Measurements from ENCODE around the gene ALOXE3. TPM values are rescaled to one million over a fixed set of nuclear protein-coding genes. Genes with fewer than 3 reads are reported as not detected.

The ALOXE3 gene
- polyA plus RNA-seq, 2 of the 4 experiments (the other 2 are of a cell fraction) = 0.35 to 0.40 TPM

DNA sequence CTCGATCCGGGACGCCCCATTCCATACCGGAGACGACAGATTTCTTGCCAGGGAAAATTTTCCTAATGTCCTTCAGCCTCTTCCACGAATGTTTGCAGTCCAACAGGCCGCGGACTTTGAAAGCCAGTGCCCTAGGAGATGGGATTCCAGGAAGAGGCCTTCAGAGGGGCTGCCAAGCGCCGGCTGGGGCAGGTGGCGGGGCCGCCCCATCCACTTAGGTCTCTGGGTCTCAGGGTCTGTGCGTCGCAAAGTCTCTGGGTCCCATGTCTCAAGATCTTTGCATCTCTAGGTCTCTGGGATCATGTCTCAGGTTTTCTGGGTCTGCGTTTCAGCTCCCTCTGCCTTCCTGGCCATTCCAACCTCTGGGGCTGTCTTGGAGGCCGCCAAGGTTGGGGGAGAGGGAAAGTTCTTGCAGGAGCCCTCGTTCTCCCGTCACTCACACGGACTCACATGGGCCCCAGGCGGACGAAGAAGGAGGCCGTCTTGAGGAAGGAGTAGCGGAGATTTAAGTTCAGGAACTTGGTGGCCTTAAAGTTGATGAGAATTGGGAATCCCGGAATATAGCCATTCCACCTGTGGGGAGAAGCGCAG is 38.0 kb downstream of the ALOXE3 start:
- Histone ChIP-seq H3K4me3 (peak overlapping the region; percentile 58), H3K9me3 (no peaks in the 10 kb centered on the region), H3K27ac (peak overlapping the region; percentile 70 to 89; a peak in 5 of 6 replicates), H3K4me2 (peak overlapping the region; percentile 85), H3K4me1 (peaks cover 10% of the 10 kb centered on the region)
- DNase-seq (ENCODE audit: low read depth in 1 of 2, low spot score in 1 of 2) (no peak), FAIRE-seq (no peak), ATAC-seq (peak; percentile 16 to 22)
- ChIA-PET CTCF (interaction anchor here (0.7 to 27.4 kb wide), 15 partner anchors 8 to 364 kb away, joined by 3 to 1490 read pairs (median 3); partner anchors contain the start of genes ALOX12B and ALOXE3), POLR2A (interaction anchor here (1.3 kb wide), 2 partner anchors 39 to 93 kb away, joined by 7 to 8 read pairs; no protein-coding TSS in a partner anchor)
- TF ChIP-seq KDM1A (IDR thresholded peaks at IDR 0.05; ENCODE audit: low read depth) (no peak), FOXS1 (CRISPR knock-in tag; IDR thresholded peaks at IDR 0.05) (no peak), ZSCAN20 (CRISPR knock-in tag; IDR thresholded peaks at IDR 0.05) (no peak), NFE2L2 (conservative IDR thresholded peaks at IDR 0.05; ENCODE audit: low read length) (0 out of 2 replicates have a peak, but pooled peaks have one; percentile 0)
- WGBS (ENCODE audit: missing lambda C conversion rate) = 47% methylated on average over 22 of the region's 25 CpGs

DNA sequence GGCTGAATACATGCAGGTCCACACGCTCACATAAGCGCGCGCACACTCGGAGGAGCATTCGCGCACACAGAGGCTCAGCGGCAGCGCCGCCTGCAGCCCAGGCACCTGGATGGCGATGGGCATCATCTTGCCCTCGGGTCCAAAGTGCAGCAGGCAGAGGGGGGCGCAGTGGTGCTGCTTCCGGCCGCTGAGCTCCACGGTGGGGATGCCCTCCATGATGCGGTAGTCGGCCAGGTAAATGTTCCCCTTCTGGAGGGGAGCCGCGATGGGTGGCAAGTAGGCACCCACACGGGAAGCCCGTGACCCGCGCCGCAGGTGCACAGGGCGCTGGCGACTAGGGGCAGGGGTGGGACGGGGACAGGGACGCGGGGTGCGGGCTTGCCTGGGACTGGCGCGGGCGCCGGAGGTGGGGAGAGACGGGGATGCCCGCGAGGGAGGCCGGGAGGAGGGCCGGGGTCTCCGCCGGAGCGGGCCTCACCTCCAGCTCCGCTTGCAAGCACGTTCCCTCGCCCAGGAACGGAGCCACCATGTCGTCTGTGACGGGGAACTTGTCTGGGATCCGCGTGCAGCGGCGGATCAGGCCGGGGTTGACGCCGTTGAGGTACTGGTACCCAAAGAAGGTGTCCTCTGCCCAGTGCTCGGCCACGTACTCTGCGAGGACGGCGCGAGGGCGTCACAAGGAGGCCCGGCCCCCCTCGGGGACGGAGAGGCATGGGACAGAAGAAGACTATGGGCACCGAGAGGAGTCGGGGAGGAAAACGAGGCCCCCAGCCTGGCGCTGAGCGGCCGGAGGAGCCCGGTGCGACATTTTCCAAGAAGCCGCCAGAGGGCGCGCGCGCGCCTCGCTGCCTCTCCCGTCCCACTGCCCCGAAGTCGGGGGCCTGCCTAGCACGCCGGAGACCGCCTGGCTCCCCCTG is 38.8 kb downstream of the ALOXE3 start:
- no peaks in the 10 kb centered on the region for H3K9me3 ChIP-seq
- peak overlapping the region; percentile 58 for H3K4me3 ChIP-seq
- POLR2A ChIA-PET = interaction anchor here (0.6 to 1.3 kb wide), 7 partner anchors 10 to 222 kb away, joined by 3 to 11 read pairs (median 4); partner anchors contain the start of gene NAA38
- peak; percentile 87 to 92 for ATAC-seq
- CTCF ChIA-PET = interaction anchor here (0.6 to 27.4 kb wide), 36 partner anchors 9 to 246 kb away, joined by 3 to 1490 read pairs (median 3); partner anchors contain the start of genes ALOX12B, ALOXE3, HES7 and RNF227
- peak overlapping the region; percentile 70 to 89 for H3K27ac ChIP-seq
- peak; percentile 67 for FAIRE-seq
- DNase-seq (ENCODE audit: low read depth in 1 of 2, low spot score in 1 of 2) = peak; percentile 90 to 93
- H3K4me2 ChIP-seq = peak overlapping the region; percentile 85
- H3K4me1 ChIP-seq = peaks cover 10% of the 10 kb centered on the region
- WGBS (ENCODE audit: missing lambda C conversion rate) = 2% methylated on average over 54 of the region's 87 CpGs
- TF ChIP-seq KDM5A (IDR thresholded peaks at IDR 0.05) (0 out of 2 replicates have a peak, but pooled peaks have one; percentile 19), CEBPB (IDR thresholded peaks at IDR 0.05) (no peak), ZC3H11A (IDR thresholded peaks at IDR 0.05) (no peak), EP300 (IDR thresholded peaks at IDR 0.05) (no peak), GATA3 (IDR thresholded peaks at IDR 0.05; ENCODE audit: borderline replicate concordance) (0 out of 2 replicates have a peak, but pooled peaks have one; percentile 18), NFE2L2 (conservative IDR thresholded peaks at IDR 0.05; ENCODE audit: low read length) (0 out of 2 replicates have a peak, but pooled peaks have one; percentile 1), JUN (IDR thresholded peaks at IDR 0.05) (peak in 1 of 2 experiments; percentile 74; a peak in 2 of 5 replicates), JUNB (IDR thresholded peaks at IDR 0.05) (no peak), HOXA7 (CRISPR knock-in tag; IDR thresholded peaks at IDR 0.05) (no peak), FOXS1 (CRISPR knock-in tag; IDR thresholded peaks at IDR 0.05) (peak; percentile 45; the same call in 1 of the 2 replicates), HEYL (CRISPR knock-in tag; IDR thresholded peaks at IDR 0.05) (no peak), MAFK (IDR thresholded peaks at IDR 0.05; ENCODE audit: partially characterized antibody) (no peak), POLR2AphosphoS2 (conservative IDR thresholded peaks at IDR 0.05; ENCODE audit: low read length) (no peak), FOSL2 (IDR thresholded peaks at IDR 0.05) (no peak), FOSL2 (CRISPR knock-in tag; IDR thresholded peaks at IDR 0.05) (no peak), SREBF2 (IDR thresholded peaks at IDR 0.05) (no peak), NPAS2 (CRISPR knock-in tag; IDR thresholded peaks at IDR 0.05; ENCODE audit: borderline replicate concordance) (no peak), BHLHE40 (IDR thresholded peaks at IDR 0.05; ENCODE audit: low read depth, low read length) (no peak), RCOR1 (IDR thresholded peaks at IDR 0.05; ENCODE audit: low read depth, low read length) (no peak), HOXB5 (CRISPR knock-in tag; IDR thresholded peaks at IDR 0.05) (peak; percentile 86)
- TF ChIP-seq, protein P1, sequence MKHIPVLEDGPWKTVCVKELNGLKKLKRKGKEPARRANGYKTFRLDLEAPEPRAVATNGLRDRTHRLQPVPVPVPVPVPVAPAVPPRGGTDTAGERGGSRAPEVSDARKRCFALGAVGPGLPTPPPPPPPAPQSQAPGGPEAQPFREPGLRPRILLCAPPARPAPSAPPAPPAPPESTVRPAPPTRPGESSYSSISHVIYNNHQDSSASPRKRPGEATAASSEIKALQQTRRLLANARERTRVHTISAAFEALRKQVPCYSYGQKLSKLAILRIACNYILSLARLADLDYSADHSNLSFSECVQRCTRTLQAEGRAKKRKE (CRISPR knock-in tag; IDR thresholded peaks at IDR 0.05; ENCODE audit: low read depth) = no peak
- TF ChIP-seq, protein P2, sequence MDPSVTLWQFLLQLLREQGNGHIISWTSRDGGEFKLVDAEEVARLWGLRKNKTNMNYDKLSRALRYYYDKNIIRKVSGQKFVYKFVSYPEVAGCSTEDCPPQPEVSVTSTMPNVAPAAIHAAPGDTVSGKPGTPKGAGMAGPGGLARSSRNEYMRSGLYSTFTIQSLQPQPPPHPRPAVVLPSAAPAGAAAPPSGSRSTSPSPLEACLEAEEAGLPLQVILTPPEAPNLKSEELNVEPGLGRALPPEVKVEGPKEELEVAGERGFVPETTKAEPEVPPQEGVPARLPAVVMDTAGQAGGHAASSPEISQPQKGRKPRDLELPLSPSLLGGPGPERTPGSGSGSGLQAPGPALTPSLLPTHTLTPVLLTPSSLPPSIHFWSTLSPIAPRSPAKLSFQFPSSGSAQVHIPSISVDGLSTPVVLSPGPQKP (IDR thresholded peaks at IDR 0.05; ENCODE audit: low read depth, low read length) = no peak
- TF ChIP-seq, protein P3, sequence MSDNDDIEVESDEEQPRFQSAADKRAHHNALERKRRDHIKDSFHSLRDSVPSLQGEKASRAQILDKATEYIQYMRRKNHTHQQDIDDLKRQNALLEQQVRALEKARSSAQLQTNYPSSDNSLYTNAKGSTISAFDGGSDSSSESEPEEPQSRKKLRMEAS (IDR thresholded peaks at IDR 0.05) = peak; percentile 80
- TF ChIP-seq, protein P4, sequence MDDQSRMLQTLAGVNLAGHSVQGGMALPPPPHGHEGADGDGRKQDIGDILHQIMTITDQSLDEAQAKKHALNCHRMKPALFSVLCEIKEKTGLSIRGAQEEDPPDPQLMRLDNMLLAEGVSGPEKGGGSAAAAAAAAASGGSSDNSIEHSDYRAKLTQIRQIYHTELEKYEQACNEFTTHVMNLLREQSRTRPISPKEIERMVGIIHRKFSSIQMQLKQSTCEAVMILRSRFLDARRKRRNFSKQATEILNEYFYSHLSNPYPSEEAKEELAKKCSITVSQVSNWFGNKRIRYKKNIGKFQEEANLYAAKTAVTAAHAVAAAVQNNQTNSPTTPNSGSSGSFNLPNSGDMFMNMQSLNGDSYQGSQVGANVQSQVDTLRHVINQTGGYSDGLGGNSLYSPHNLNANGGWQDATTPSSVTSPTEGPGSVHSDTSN (IDR thresholded peaks at IDR 0.05) = no peak
- TF ChIP-seq, protein P5, sequence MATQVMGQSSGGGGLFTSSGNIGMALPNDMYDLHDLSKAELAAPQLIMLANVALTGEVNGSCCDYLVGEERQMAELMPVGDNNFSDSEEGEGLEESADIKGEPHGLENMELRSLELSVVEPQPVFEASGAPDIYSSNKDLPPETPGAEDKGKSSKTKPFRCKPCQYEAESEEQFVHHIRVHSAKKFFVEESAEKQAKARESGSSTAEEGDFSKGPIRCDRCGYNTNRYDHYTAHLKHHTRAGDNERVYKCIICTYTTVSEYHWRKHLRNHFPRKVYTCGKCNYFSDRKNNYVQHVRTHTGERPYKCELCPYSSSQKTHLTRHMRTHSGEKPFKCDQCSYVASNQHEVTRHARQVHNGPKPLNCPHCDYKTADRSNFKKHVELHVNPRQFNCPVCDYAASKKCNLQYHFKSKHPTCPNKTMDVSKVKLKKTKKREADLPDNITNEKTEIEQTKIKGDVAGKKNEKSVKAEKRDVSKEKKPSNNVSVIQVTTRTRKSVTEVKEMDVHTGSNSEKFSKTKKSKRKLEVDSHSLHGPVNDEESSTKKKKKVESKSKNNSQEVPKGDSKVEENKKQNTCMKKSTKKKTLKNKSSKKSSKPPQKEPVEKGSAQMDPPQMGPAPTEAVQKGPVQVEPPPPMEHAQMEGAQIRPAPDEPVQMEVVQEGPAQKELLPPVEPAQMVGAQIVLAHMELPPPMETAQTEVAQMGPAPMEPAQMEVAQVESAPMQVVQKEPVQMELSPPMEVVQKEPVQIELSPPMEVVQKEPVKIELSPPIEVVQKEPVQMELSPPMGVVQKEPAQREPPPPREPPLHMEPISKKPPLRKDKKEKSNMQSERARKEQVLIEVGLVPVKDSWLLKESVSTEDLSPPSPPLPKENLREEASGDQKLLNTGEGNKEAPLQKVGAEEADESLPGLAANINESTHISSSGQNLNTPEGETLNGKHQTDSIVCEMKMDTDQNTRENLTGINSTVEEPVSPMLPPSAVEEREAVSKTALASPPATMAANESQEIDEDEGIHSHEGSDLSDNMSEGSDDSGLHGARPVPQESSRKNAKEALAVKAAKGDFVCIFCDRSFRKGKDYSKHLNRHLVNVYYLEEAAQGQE (IDR thresholded peaks at IDR 0.05) = no peak
- TF ChIP-seq, protein P6, sequence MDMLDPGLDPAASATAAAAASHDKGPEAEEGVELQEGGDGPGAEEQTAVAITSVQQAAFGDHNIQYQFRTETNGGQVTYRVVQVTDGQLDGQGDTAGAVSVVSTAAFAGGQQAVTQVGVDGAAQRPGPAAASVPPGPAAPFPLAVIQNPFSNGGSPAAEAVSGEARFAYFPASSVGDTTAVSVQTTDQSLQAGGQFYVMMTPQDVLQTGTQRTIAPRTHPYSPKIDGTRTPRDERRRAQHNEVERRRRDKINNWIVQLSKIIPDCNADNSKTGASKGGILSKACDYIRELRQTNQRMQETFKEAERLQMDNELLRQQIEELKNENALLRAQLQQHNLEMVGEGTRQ (IDR thresholded peaks at IDR 0.05) = no peak

Data from A549 (cell line).